Stomach (tissue), 4 donors: ENCODE measurements around the gene CFAP52.
"Not testable (repeated sequence)": the region's sequence is repeated elsewhere in the genome, so short reads cannot be mapped to it uniquely, and the experiment has no call there.

Experiments used
- EP300 ChIP-seq: sonication (generic); formaldehyde crosslinking; IDR thresholded peaks from one replicate; pipeline ENCODE4 v1.6.1; 2017; ENCODE audit warnings: antibody characterized with exemption
- POLR2AphosphoS5 ChIP-seq, 3 donors: sonication (generic); formaldehyde crosslinking; IDR thresholded peaks; one replicate each; pipeline ENCODE4 v1.6.1; 2016; ENCODE audit warnings: antibody characterized with exemption in 3 of 3
- TF ChIP-seq, protein P1 (sequence below), 7 experiments: fragments of 450-650 bp in 4 of 7; fragments of 200-600 bp in 3 of 7; sonication (generic) in 3 of 7; IDR thresholded peaks; one replicate each; pipeline ENCODE4 v1.5.1; 2016 to 2019; ENCODE audit warnings: antibody characterized with exemption in 7 of 7, control low read depth in 2 of 7, mild to moderate bottlenecking in 1 of 7

- not testable (repeated sequence) for TF ChIP-seq EP300; POLR2AphosphoS5 (IDR thresholded peaks at IDR 0.05)
- TF ChIP-seq, protein P1, sequence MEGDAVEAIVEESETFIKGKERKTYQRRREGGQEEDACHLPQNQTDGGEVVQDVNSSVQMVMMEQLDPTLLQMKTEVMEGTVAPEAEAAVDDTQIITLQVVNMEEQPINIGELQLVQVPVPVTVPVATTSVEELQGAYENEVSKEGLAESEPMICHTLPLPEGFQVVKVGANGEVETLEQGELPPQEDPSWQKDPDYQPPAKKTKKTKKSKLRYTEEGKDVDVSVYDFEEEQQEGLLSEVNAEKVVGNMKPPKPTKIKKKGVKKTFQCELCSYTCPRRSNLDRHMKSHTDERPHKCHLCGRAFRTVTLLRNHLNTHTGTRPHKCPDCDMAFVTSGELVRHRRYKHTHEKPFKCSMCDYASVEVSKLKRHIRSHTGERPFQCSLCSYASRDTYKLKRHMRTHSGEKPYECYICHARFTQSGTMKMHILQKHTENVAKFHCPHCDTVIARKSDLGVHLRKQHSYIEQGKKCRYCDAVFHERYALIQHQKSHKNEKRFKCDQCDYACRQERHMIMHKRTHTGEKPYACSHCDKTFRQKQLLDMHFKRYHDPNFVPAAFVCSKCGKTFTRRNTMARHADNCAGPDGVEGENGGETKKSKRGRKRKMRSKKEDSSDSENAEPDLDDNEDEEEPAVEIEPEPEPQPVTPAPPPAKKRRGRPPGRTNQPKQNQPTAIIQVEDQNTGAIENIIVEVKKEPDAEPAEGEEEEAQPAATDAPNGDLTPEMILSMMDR (IDR thresholded peaks at IDR 0.05), result peak in 2 of 7 experiments; percentile 22 to 38
These were observed 21.7 kb upstream of the CFAP52 start for GRCh38 chr17:9554715-9555114.
